Activated CD4-positive, CD25-positive, alpha-beta regulatory T cell treated with anti-CD3 and anti-CD28 coated beads, Interleukin-2, amount 50 U/mL, for 24 hours (primary cell): ENCODE measurements around the gene MVB12B.
"Not testable (repeated sequence)": the region's sequence is repeated elsewhere in the genome, so short reads cannot be mapped to it uniquely, and the experiment has no call there.

ENCODE experiments used
- ATAC-seq, 2 donors: fragments of 150-1000 bp; cut with Tn5 transposase; one replicate each; pipeline ENCODE4 v1.10.0; 2021; ENCODE audit warnings: mild to moderate bottlenecking in 1 of 2, moderate library complexity in 1 of 2

Gene MVB12B

DNA sequence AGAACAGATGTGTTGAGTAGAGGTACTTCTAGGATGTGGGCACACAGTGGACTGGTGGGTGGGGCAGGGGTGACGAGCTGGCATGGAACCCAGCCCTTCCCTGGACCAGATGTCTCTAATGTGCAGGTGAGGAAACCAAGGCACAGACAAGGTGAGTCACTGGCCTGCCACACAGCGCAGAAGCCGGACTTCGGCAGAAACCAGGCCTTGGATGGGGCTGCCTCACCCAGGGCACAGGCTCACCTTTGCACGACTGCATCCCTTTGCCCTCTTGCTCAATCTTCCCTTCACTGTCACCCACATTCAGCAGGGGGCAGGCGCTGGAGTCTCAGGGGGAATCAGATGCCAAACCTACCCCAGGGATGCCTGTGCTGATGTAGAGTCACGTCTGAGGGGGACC lies 221.7 kb downstream of the MVB12B start:
- no peak for ATAC-seq

DNA sequence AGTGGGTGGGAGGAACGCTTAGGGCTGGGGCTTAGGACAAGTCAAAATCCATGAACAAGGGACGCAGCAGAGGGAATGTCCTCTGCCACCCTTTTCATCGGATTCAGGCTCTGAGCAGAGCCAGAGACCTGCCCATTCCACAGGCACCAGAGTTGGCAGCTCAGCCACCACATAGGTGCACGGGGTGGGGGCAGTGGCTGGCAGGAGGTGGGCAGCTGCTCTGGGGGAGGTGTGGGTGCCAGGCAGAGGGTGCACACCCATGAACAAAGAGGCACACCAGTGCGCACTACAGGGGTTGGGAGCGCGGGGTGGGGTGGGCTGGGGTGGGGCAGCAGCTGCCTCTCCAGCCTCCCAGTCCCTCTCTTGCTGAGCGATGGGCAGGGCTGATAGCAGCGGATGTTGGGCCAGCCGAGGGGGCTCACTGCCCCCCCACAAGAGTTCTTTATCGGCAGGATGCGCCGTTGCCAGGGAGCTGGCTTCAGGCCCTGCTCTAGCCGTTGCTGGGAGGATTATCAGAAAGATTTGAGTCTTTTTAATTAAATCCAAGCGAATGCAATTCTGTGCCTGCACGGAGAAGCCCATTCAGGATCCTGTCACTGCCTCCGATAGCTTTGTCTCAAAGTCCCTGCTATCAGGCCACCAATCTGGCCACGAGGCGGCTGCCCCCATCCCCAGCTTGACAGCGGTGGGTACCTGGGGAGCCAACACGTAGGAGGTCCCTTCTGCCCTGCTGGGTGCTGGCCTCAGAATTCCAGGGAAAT lies 222.8 kb downstream of the MVB12B start:
- no peak for ATAC-seq

DNA sequence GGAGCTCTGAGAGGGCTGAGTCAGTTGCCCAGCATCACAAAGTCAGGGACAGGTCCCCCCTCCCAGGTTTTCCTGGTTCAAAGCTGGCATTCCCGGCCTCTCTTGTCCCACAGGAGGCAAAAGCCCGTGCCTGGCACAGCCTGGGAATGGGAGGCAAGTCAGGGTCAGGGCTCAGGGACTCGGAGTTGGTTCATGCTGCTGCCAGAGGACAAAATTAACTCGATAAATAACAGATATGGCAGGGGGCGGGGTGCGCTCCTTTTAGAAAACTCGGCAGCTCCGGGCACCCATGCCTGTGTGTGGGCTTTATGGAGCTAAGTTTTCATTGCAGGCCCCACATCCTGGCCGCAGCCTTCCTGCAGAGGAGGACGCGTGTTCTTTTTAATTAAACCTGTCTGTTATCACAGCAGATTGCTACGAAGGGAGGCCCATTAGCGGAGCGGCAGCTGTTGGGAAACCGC lies 224.3 kb downstream of the MVB12B start:
- ATAC-seq, result no peak

GRCh38 chr9:126551812-126552211 lies 225.2 kb downstream of the MVB12B start:
- no peak for ATAC-seq

DNA sequence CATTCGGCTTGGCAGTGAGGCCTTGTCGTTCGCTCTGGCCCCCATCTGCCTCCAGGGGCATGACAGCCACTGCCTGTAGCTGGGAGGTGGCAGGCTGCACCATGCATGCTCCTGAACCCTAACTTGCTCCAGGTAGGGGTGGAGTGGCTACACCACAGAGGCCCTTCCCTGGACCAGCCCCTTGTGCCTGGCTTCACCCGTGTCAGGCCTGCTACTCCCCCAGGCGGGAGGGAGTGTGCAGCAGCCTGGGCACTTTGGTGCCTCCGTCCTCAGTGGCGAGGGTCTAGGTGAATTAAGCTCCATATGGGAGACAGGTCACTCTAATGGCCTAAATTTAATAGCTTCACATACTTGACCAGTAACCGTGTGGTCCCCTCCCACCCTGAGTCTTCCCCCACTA lies 227.7 kb downstream of the MVB12B start:
- ATAC-seq, result no peak

GRCh38 chr9:126555421-126555820 lies 228.8 kb downstream of the MVB12B start:
- ATAC-seq, result not testable (repeated sequence)
